Lower leg skin (tissue), 3 donors: Measurements from ENCODE around the gene SPAG9.

ENCODE experiments used
- CTCF ChIP-seq, 3 donors: fragments of 450-650 bp; IDR thresholded peaks; one replicate each; pipeline ENCODE4 v1.5.1; 2016; ENCODE audit warnings: antibody characterized with exemption in 3 of 3, mild to moderate bottlenecking in 3 of 3, moderate library complexity in 2 of 3
- POLR2A ChIP-seq, 2 donors: fragments of 450-650 bp; IDR thresholded peaks; one replicate each; pipeline ENCODE4 v1.6.1; 2016 to 2017; ENCODE audit warnings: antibody characterized with exemption in 2 of 2, mild to moderate bottlenecking in 1 of 2, moderate library complexity in 1 of 2

GRCh38 chr17:51107778-51108177 is 12.9 kb downstream of the SPAG9 start:
- no peak for TF ChIP-seq POLR2A (IDR thresholded peaks at IDR 0.05)
- TF ChIP-seq CTCF (IDR thresholded peaks at IDR 0.05) = no peak
